Measurements from ENCODE around the gene DPY30. TPM values are rescaled to one million over a fixed set of nuclear protein-coding genes. Genes with fewer than 3 reads are reported as not detected.

DPY30 gene
- total RNA-seq, 1 donor from 2014 or later: 63.7 TPM

- Mint-ChIP-seq H3K36me3 (no peaks in the 10 kb centered on the region), H3K9me3 (peaks cover 3% of the 10 kb centered on the region), H3K27me3 (ENCODE audit: low read depth) (no peaks in the 10 kb centered on the region), H3K4me3 (no peak overlapping the region), H3K4me1 (peaks cover 30% of the 10 kb centered on the region), H3K27ac (no peak overlapping the region)
- DNase-seq (ENCODE audit: low spot score in 2 of 2, unreplicated experiment in 2 of 2): no peak
- TF ChIP-seq, protein P1, sequence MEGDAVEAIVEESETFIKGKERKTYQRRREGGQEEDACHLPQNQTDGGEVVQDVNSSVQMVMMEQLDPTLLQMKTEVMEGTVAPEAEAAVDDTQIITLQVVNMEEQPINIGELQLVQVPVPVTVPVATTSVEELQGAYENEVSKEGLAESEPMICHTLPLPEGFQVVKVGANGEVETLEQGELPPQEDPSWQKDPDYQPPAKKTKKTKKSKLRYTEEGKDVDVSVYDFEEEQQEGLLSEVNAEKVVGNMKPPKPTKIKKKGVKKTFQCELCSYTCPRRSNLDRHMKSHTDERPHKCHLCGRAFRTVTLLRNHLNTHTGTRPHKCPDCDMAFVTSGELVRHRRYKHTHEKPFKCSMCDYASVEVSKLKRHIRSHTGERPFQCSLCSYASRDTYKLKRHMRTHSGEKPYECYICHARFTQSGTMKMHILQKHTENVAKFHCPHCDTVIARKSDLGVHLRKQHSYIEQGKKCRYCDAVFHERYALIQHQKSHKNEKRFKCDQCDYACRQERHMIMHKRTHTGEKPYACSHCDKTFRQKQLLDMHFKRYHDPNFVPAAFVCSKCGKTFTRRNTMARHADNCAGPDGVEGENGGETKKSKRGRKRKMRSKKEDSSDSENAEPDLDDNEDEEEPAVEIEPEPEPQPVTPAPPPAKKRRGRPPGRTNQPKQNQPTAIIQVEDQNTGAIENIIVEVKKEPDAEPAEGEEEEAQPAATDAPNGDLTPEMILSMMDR (IDR thresholded peaks at IDR 0.05; ENCODE audit: unreplicated experiment): no peak
These were observed 34.1 kb downstream of the DPY30 start for GRCh38 chr2:32005371-32005976.

- H3K27me3 Mint-ChIP-seq (ENCODE audit: low read depth): no peaks in the 10 kb centered on the region
- H3K9me3 Mint-ChIP-seq: peaks cover 3% of the 10 kb centered on the region
- TF ChIP-seq, protein P1 (IDR thresholded peaks at IDR 0.05; ENCODE audit: unreplicated experiment): no peak
- peak overlapping the region; percentile 80 for H3K27ac Mint-ChIP-seq
- H3K4me1 Mint-ChIP-seq: peaks cover 31% of the 10 kb centered on the region
- no peak overlapping the region for H3K4me3 Mint-ChIP-seq
- peaks cover 2% of the 10 kb centered on the region for H3K36me3 Mint-ChIP-seq
- DNase-seq (ENCODE audit: low spot score in 2 of 2, unreplicated experiment in 2 of 2): no peak
These were observed 35.8 kb downstream of the DPY30 start for GRCh38 chr2:32003791-32004190.

GRCh38 chr2:32002406-32002805, 37.2 kb downstream of the DPY30 start:
- peaks cover 24% of the 10 kb centered on the region for H3K4me1 Mint-ChIP-seq
- peaks cover 5% of the 10 kb centered on the region for H3K9me3 Mint-ChIP-seq
- no peak overlapping the region for H3K4me3 Mint-ChIP-seq
- no peak for DNase-seq (ENCODE audit: low spot score in 2 of 2, unreplicated experiment in 2 of 2)
- H3K36me3 Mint-ChIP-seq: peaks cover 2% of the 10 kb centered on the region
- H3K27ac Mint-ChIP-seq: peak overlapping the region; percentile 74
- no peaks in the 10 kb centered on the region for H3K27me3 Mint-ChIP-seq (ENCODE audit: low read depth)
- TF ChIP-seq, protein P1 (IDR thresholded peaks at IDR 0.05; ENCODE audit: unreplicated experiment): no peak

DNA sequence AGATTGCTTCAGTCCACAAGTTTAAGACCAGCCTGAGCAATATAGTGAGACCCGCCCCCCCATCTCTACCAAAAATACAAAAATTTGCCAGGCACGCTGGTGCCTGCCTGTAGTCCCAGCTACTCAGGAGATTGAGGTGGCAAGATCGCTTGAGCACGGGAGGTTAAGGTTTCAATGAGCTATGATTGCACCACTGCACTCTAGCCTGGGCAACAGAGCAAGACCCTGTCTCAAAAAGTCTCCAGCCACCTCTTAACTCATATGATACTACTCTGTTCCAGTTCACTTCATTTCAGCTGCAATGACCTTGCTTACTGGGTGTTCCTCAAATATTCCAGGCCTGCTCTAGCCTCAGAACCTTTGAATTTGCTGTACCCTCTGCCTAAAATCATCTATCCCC, 40.2 kb downstream of the DPY30 start:
- H3K27ac Mint-ChIP-seq: no peak overlapping the region
- H3K4me3 Mint-ChIP-seq: no peak overlapping the region
- peaks cover 4% of the 10 kb centered on the region for H3K36me3 Mint-ChIP-seq
- H3K4me1 Mint-ChIP-seq: peaks cover 14% of the 10 kb centered on the region
- no peaks in the 10 kb centered on the region for H3K27me3 Mint-ChIP-seq (ENCODE audit: low read depth)
- DNase-seq (ENCODE audit: low spot score in 2 of 2, unreplicated experiment in 2 of 2): no peak
- TF ChIP-seq, protein P1 (IDR thresholded peaks at IDR 0.05; ENCODE audit: unreplicated experiment): no peak
- H3K9me3 Mint-ChIP-seq: peaks cover 9% of the 10 kb centered on the region

DNA sequence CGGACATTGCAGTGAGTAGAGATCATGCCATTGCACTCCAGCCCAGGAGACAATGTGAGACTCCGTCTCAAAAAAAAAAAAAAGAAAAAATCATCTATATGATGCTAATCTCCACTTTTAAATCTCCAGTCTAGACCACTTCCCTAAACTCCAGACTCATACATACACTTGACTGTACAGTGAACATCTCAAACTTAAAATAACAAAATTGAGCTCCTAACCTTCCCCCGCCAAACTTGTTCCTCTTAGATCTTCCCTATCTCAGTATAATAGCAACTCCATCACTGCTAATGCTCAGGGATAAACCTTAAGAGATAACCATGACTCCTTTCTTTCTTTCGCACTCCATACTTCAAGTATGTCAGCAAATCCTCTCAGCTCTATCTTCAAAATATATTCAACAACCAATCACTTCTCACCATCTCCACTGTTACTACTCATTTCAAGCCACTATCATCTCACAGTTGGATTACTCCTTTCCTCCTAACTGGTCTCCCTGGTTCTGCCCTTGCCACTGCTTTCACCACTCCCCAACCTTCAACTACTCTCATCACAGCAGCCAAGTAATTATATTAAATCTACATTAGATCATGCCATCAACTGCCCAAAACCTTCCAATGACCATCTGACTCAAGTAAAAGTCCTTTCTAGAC, 40.7 kb downstream of the DPY30 start:
- Mint-ChIP-seq H3K4me3 (no peak overlapping the region), H3K4me1 (peaks cover 14% of the 10 kb centered on the region), H3K27ac (no peak overlapping the region), H3K27me3 (ENCODE audit: low read depth) (no peaks in the 10 kb centered on the region), H3K36me3 (peaks cover 4% of the 10 kb centered on the region), H3K9me3 (peaks cover 9% of the 10 kb centered on the region)
- no peak for DNase-seq (ENCODE audit: low spot score in 2 of 2, unreplicated experiment in 2 of 2)
- TF ChIP-seq, protein P1 (IDR thresholded peaks at IDR 0.05; ENCODE audit: unreplicated experiment): no peak
